Fibroblast of lung (primary cell): ENCODE data around the gene SLC38A10.

Experiments used
- EZH2 ChIP-seq: IDR thresholded peaks from 2 replicates; pipeline ENCODE4 v1.5.1; 2012; ENCODE audit warnings: low read length, control low read depth, mild to moderate bottlenecking; ENCODE audit errors: missing control alignments
- TF ChIP-seq, protein P1 (sequence below), 2 donors: IDR thresholded peaks in 1 of 2; conservative IDR thresholded peaks in 1 of 2; 1 replicate in 1 of 2; 2 replicates in 1 of 2; pipeline ENCODE4 v1.5.1; 2011 to 2012; ENCODE audit warnings: low read length in 2 of 2, control low read depth in 1 of 2, inconsistent platforms in 1 of 2, low read depth in 1 of 2, mild to moderate bottlenecking in 1 of 2

DNA sequence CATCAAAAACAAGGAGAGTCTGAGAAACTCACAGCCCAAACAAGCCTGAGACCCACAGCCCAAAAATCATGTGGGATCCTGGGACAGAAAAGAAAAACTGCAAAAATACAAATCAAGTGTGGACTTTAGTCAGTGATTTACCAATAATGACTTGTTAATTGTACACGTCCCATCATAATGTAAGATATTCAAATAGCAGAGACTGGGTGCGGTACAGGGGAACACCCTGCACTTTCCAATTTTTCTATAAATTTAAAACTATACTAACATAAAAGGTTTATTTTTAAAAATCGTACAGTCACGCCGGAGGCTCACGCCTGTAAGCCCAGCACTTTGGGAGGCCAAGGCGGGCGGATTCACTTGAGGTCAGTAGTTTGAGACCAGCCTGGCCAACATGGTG is 81.1 kb downstream of the SLC38A10 start:
- TF ChIP-seq, protein P1, sequence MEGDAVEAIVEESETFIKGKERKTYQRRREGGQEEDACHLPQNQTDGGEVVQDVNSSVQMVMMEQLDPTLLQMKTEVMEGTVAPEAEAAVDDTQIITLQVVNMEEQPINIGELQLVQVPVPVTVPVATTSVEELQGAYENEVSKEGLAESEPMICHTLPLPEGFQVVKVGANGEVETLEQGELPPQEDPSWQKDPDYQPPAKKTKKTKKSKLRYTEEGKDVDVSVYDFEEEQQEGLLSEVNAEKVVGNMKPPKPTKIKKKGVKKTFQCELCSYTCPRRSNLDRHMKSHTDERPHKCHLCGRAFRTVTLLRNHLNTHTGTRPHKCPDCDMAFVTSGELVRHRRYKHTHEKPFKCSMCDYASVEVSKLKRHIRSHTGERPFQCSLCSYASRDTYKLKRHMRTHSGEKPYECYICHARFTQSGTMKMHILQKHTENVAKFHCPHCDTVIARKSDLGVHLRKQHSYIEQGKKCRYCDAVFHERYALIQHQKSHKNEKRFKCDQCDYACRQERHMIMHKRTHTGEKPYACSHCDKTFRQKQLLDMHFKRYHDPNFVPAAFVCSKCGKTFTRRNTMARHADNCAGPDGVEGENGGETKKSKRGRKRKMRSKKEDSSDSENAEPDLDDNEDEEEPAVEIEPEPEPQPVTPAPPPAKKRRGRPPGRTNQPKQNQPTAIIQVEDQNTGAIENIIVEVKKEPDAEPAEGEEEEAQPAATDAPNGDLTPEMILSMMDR (conservative IDR thresholded peaks at IDR 0.05 in 1 of 2, IDR thresholded peaks at IDR 0.05 in 1 of 2; ENCODE audit: low read depth in 1 of 2, low read length in 2 of 2), result no peak
- TF ChIP-seq EZH2, result no peak
